Measurements from ENCODE around the gene HS3ST1.

DNA sequence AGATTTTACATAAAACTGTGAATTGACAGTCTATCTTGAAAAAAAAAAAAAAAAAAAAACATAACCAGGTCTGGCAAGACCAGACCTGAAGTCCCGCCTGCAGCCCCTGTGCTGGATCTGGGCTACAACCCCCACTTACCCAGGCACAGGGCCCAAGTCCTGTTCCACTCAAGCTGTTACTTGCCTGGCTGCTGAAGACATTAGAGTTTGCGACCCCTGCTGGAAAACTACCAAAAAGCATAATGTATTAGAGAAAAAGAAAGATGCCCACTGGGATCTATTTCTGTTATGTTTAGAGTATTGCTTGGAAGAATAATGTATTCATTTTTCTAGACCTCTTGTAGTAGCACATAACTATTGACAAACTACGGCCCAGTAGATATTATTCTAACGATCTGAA is 4.7 kb downstream of the HS3ST1 start:
- TF ChIP-seq CTCF (IDR thresholded peaks at IDR 0.05) (peak; percentile 36), ZFX (IDR thresholded peaks at IDR 0.05; ENCODE audit: borderline replicate concordance) (no peak)
